ENCODE results near the gene TEAD1.

- no peak for TF ChIP-seq POLR2A (IDR thresholded peaks at IDR 0.05)
- TF ChIP-seq POLR2AphosphoS5 (IDR thresholded peaks at IDR 0.05) = no peak
- no peak for TF ChIP-seq CTCF (IDR thresholded peaks at IDR 0.05)
Observed at GRCh38 chr11:12790861-12791616, 116.8 kb downstream of the TEAD1 start.
